HEK293 (cell line): ENCODE data around the gene TOM1L2.
A peak's percentile ranks its signal among the peaks of the same experiment; 100 is the strongest.

ENCODE experiments used
- HOXA7 ChIP-seq: sonication (generic); formaldehyde crosslinking; IDR thresholded peaks from 2 replicates; pipeline ENCODE4 v1.8.1; 2022; ENCODE audit warnings: missing genetic modification reagents, borderline replicate concordance
- HOXC10 ChIP-seq: sonication (generic); formaldehyde crosslinking; IDR thresholded peaks from 2 replicates; pipeline ENCODE4 v1.8.1; 2023; ENCODE audit warnings: mild to moderate bottlenecking, missing genetic modification reagents
- INSM2 ChIP-seq: fragments of 450-650 bp; formaldehyde crosslinking; IDR thresholded peaks from 2 replicates; pipeline ENCODE4 v1.5.1; 2016; ENCODE audit warnings: missing biosample characterization, missing genetic modification characterization
- KLF16 ChIP-seq: fragments of 450-650 bp; formaldehyde crosslinking; IDR thresholded peaks from 2 replicates; pipeline ENCODE4 v1.5.1; 2017; ENCODE audit warnings: missing biosample characterization, missing genetic modification characterization
- MZF1 ChIP-seq: fragments of 450-650 bp; formaldehyde crosslinking; IDR thresholded peaks from 2 replicates; pipeline ENCODE4 v1.5.1; 2017; ENCODE audit warnings: missing biosample characterization, missing genetic modification characterization, borderline replicate concordance
- PRDM2 ChIP-seq: fragments of 450-650 bp; formaldehyde crosslinking; IDR thresholded peaks from 2 replicates; pipeline ENCODE4 v1.5.1; 2016; ENCODE audit warnings: missing biosample characterization, missing genetic modification characterization, borderline replicate concordance
- SCRT2 ChIP-seq: fragments of 450-650 bp; formaldehyde crosslinking; IDR thresholded peaks from 2 replicates; pipeline ENCODE4 v1.5.1; 2016; ENCODE audit warnings: missing biosample characterization, missing genetic modification characterization
- ZBTB49 ChIP-seq: fragments of 450-650 bp; formaldehyde crosslinking; IDR thresholded peaks from 2 replicates; pipeline ENCODE4 v1.5.1; 2016; ENCODE audit warnings: missing biosample characterization, missing genetic modification characterization, low read depth
- ZEB2 ChIP-seq: fragments of 450-650 bp; formaldehyde crosslinking; IDR thresholded peaks from 2 replicates; pipeline ENCODE4 v1.5.1; 2016; ENCODE audit warnings: missing biosample characterization, missing genetic modification characterization
- ZFP37 ChIP-seq: fragments of 450-650 bp; formaldehyde crosslinking; IDR thresholded peaks from 2 replicates; pipeline ENCODE4 v1.5.1; 2016; ENCODE audit warnings: missing biosample characterization, missing genetic modification characterization
- ZNF114 ChIP-seq: fragments of 450-650 bp; formaldehyde crosslinking; IDR thresholded peaks from 2 replicates; pipeline ENCODE4 v1.5.0; 2017; ENCODE audit warnings: missing biosample characterization, missing genetic modification characterization
- ZNF26 ChIP-seq: fragments of 450-650 bp; formaldehyde crosslinking; IDR thresholded peaks from 2 replicates; pipeline ENCODE4 v1.5.1; 2016; ENCODE audit warnings: missing biosample characterization, missing genetic modification characterization
- ZNF544 ChIP-seq: fragments of 450-650 bp; formaldehyde crosslinking; IDR thresholded peaks from 2 replicates; pipeline ENCODE4 v1.5.0; 2017; ENCODE audit warnings: missing biosample characterization, missing genetic modification characterization
- ZNF596 ChIP-seq: fragments of 450-650 bp; IDR thresholded peaks from 2 replicates; pipeline ENCODE4 v1.5.0; 2018; ENCODE audit warnings: missing biosample characterization, mild to moderate bottlenecking, missing genetic modification characterization, moderate library complexity
- ZNF600 ChIP-seq: fragments of 450-650 bp; formaldehyde crosslinking; IDR thresholded peaks from 2 replicates; pipeline ENCODE4 v1.5.1; 2016; ENCODE audit warnings: missing biosample characterization, missing genetic modification characterization
- ZNF701 ChIP-seq: fragments of 450-650 bp; formaldehyde crosslinking; IDR thresholded peaks from 2 replicates; pipeline ENCODE4 v1.5.1; 2016; ENCODE audit warnings: missing biosample characterization, missing genetic modification characterization
- ZNF830 ChIP-seq: fragments of 450-650 bp; IDR thresholded peaks from 2 replicates; pipeline ENCODE4 v1.5.0; 2018; ENCODE audit warnings: missing biosample characterization, missing genetic modification characterization, low read depth, mild to moderate bottlenecking, moderate library complexity
- ZNF843 ChIP-seq: fragments of 450-650 bp; formaldehyde crosslinking; IDR thresholded peaks from 2 replicates; pipeline ENCODE4 v1.5.1; 2016; ENCODE audit warnings: missing biosample characterization, missing genetic modification characterization
- ZSCAN16 ChIP-seq: fragments of 450-650 bp; formaldehyde crosslinking; IDR thresholded peaks from 2 replicates; pipeline ENCODE4 v1.5.1; 2016; ENCODE audit warnings: missing biosample characterization, missing genetic modification characterization
- TF ChIP-seq, protein P1 (sequence below): fragments of 450-650 bp; formaldehyde crosslinking; IDR thresholded peaks from 2 replicates; pipeline ENCODE4 v1.5.1; 2016; ENCODE audit warnings: missing biosample characterization, missing genetic modification characterization
- TF ChIP-seq, protein P2 (sequence below): fragments of 450-650 bp; formaldehyde crosslinking; conservative IDR thresholded peaks from 2 replicates; pipeline ENCODE4 v1.5.1; 2016; ENCODE audit warnings: low read depth, missing biosample characterization, missing genetic modification characterization

The TOM1L2 gene

DNA sequence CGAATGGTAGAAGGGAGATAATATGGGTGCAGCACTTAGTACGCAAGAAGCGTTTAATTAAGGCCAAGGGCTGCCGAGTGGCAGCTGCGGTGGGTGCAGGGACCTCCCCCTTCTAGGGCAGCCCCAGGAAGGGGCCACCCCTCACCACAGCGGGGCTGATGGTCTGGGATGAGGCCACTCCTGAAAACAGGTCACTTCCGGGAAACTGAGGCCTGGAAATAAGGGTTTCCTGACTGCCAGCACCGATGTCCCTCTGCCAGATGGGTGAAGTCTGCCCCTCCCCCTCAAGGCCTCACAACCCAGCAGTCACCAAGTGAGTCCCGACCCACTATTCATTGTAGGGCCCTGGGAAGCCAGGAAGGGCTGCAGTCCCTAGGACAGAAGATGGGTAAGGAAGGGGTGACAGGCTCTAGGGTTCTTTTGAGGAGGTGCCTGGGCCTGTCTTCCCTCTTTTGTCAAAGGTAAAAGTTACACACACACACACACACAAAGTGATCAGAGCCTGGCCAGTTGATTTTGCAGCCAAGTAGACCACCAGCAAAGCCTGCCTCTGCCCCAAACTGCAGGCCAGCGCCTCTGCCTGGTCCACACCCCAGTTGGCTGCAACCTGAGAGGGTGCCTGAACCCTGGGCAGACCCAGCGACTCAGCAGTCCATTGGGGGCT lies 147.9 kb downstream of the TOM1L2 start (continued):
- TF ChIP-seq SCRT2 (tag by site-specific recombination) (no peak), ZNF114 (tag by site-specific recombination) (no peak), ZNF600 (tag by site-specific recombination) (no peak; the same call in 1 of the 2 replicates), PRDM2 (tag by site-specific recombination) (no peak), ZNF26 (tag by site-specific recombination) (no peak), HOXA7 (CRISPR knock-in tag) (no peak), ZNF544 (tag by site-specific recombination) (no peak), KLF16 (tag by site-specific recombination) (no peak), ZBTB49 (tag by site-specific recombination) (no peak), ZNF701 (tag by site-specific recombination) (no peak), INSM2 (tag by site-specific recombination) (no peak), MZF1 (tag by site-specific recombination) (no peak), ZNF596 (tag by site-specific recombination) (no peak), ZNF843 (tag by site-specific recombination) (peak; percentile 10; the same call in 1 of the 2 replicates), ZSCAN16 (tag by site-specific recombination) (peak; percentile 92), ZFP37 (tag by site-specific recombination) (no peak), ZNF830 (tag by site-specific recombination) (no peak), ZEB2 (tag by site-specific recombination) (peak; percentile 47; the same call in 1 of the 2 replicates), HOXC10 (CRISPR knock-in tag) (no peak)
- TF ChIP-seq, protein P1, sequence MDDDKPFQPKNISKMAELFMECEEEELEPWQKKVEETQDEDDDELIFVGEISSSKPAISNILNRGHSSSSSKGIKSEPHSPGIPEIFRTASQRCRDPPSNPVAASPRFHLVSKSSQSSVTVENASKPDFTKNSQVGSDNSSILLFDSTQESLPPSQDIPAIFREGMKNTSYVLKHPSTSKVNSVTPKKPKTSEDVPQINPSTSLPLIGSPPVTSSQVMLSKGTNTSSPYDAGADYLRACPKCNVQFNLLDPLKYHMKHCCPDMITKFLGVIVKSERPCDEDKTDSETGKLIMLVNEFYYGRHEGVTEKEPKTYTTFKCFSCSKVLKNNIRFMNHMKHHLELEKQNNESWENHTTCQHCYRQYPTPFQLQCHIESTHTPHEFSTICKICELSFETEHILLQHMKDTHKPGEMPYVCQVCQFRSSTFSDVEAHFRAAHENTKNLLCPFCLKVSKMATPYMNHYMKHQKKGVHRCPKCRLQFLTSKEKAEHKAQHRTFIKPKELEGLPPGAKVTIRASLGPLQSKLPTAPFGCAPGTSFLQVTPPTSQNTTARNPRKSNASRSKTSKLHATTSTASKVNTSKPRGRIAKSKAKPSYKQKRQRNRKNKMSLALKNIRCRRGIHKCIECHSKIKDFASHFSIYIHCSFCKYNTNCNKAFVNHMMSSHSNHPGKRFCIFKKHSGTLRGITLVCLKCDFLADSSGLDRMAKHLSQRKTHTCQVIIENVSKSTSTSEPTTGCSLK, result no peak
- TF ChIP-seq, protein P2, sequence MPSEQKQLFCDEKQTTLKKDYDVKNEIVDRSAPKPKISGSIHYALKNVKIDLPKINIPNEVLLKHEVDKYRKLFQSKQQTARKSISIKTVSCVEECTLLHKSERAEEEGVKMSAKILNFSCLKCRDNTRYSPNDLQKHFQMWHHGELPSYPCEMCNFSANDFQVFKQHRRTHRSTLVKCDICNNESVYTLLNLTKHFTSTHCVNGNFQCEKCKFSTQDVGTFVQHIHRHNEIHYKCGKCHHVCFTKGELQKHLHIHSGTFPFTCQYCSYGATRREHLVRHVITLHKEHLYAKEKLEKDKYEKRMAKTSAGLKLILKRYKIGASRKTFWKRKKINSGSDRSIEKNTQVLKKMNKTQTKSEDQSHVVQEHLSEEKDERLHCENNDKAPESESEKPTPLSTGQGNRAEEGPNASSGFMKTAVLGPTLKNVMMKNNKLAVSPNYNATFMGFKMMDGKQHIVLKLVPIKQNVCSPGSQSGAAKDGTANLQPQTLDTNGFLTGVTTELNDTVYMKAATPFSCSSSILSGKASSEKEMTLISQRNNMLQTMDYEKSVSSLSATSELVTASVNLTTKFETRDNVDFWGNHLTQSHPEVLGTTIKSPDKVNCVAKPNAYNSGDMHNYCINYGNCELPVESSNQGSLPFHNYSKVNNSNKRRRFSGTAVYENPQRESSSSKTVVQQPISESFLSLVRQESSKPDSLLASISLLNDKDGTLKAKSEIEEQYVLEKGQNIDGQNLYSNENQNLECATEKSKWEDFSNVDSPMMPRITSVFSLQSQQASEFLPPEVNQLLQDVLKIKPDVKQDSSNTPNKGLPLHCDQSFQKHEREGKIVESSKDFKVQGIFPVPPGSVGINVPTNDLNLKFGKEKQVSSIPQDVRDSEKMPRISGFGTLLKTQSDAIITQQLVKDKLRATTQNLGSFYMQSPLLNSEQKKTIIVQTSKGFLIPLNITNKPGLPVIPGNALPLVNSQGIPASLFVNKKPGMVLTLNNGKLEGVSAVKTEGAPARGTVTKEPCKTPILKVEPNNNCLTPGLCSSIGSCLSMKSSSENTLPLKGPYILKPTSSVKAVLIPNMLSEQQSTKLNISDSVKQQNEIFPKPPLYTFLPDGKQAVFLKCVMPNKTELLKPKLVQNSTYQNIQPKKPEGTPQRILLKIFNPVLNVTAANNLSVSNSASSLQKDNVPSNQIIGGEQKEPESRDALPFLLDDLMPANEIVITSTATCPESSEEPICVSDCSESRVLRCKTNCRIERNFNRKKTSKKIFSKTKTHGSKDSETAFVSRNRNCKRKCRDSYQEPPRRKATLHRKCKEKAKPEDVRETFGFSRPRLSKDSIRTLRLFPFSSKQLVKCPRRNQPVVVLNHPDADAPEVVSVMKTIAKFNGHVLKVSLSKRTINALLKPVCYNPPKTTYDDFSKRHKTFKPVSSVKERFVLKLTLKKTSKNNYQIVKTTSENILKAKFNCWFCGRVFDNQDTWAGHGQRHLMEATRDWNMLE, result no peak
